ENCODE measurements around the gene KRT81.

DNA sequence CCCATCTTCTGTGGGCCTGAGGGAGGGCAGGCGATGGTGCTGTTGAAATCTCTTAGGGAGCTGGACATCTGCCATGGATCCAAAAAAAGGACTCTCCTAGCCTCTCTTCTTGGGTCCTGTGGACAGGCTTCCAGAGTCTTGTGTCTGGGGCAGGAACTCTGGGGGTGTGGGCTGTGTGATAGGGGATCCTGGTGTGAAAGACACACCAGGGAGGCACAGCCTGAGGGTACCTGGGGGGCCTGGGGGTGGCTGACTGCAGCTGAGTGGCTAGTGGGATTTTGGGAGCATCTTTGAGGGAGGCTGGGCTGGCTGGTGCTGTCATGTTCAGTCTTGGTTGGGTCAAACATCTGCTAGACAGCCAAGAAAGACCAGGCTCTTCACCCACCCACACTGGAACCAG lies 31.7 kb upstream of the KRT81 start:
- TF ChIP-seq, protein P1, sequence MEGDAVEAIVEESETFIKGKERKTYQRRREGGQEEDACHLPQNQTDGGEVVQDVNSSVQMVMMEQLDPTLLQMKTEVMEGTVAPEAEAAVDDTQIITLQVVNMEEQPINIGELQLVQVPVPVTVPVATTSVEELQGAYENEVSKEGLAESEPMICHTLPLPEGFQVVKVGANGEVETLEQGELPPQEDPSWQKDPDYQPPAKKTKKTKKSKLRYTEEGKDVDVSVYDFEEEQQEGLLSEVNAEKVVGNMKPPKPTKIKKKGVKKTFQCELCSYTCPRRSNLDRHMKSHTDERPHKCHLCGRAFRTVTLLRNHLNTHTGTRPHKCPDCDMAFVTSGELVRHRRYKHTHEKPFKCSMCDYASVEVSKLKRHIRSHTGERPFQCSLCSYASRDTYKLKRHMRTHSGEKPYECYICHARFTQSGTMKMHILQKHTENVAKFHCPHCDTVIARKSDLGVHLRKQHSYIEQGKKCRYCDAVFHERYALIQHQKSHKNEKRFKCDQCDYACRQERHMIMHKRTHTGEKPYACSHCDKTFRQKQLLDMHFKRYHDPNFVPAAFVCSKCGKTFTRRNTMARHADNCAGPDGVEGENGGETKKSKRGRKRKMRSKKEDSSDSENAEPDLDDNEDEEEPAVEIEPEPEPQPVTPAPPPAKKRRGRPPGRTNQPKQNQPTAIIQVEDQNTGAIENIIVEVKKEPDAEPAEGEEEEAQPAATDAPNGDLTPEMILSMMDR (conservative IDR thresholded peaks at IDR 0.05): no peak
- no peak for TF ChIP-seq ZFX (IDR thresholded peaks at IDR 0.05)

Data from C4-2B (cell line).